Neural cell (in vitro differentiated cells): Measurements from ENCODE around the gene BCL2L11.

ENCODE experiments used
- CTCF ChIP-seq: fragments of 450-650 bp; IDR thresholded peaks from 2 replicates; pipeline ENCODE4 v1.5.1; 2014; ENCODE audit warnings: antibody characterized with exemption, mild to moderate bottlenecking, moderate library complexity; ENCODE audit not compliant: poor library complexity, severe bottlenecking
- EP300 ChIP-seq: fragments of 450-650 bp; conservative IDR thresholded peaks from 2 replicates; pipeline ENCODE4 v1.6.1; 2014; ENCODE audit warnings: antibody characterized with exemption, mild to moderate bottlenecking, moderate library complexity; ENCODE audit not compliant: poor library complexity, severe bottlenecking
- EZH2 ChIP-seq: fragments of 200-600, 300-800 bp; shearing (Covaris generic), sonication (generic); IDR thresholded peaks from 2 replicates; pipeline ENCODE4 v1.6.1; 2014; ENCODE audit warnings: antibody characterized with exemption, low read length, borderline replicate concordance, mild to moderate bottlenecking; ENCODE audit not compliant: insufficient read depth, poor library complexity, severe bottlenecking
- MXI1 ChIP-seq: fragments of 450-650 bp; conservative IDR thresholded peaks from 2 replicates; pipeline ENCODE4 v1.6.1; 2014; ENCODE audit warnings: antibody characterized with exemption, mild to moderate bottlenecking; ENCODE audit not compliant: poor library complexity, severe bottlenecking
- POLR2AphosphoS5 ChIP-seq: IDR thresholded peaks from 2 replicates; pipeline ENCODE4 v1.6.1; 2012
- RAD21 ChIP-seq: fragments of 450-650 bp; conservative IDR thresholded peaks from 2 replicates; pipeline ENCODE4 v1.6.1; 2014; ENCODE audit warnings: antibody characterized with exemption, mild to moderate bottlenecking, moderate library complexity
- REST ChIP-seq: IDR thresholded peaks from 2 replicates; pipeline ENCODE4 v1.6.1; 2012; ENCODE audit warnings: borderline replicate concordance
- SMC3 ChIP-seq: fragments of 450-650 bp; conservative IDR thresholded peaks from 2 replicates; pipeline ENCODE4 v1.6.1; 2014; ENCODE audit warnings: antibody characterized with exemption, mild to moderate bottlenecking, moderate library complexity; ENCODE audit not compliant: poor library complexity
- TAF1 ChIP-seq: IDR thresholded peaks from 2 replicates; pipeline ENCODE4 v1.6.1; 2012; ENCODE audit warnings: low read depth

- TF ChIP-seq CTCF: no peak
- no peak for TF ChIP-seq MXI1
- no peak for TF ChIP-seq REST
- TF ChIP-seq POLR2AphosphoS5: no peak
- no peak for TF ChIP-seq EP300
- no peak for TF ChIP-seq TAF1
- no peak for TF ChIP-seq EZH2
- no peak for TF ChIP-seq SMC3
- TF ChIP-seq RAD21: no peak
These were observed 26.0 kb upstream of the BCL2L11 start for GRCh38 chr2:111094691-111095090.
